Measurements from ENCODE around the gene TH. TPM values are rescaled to one million over a fixed set of nuclear protein-coding genes. Genes with fewer than 3 reads are reported as not detected.
A peak's percentile ranks its signal among the peaks of the same experiment; 100 is the strongest.

Gene TH
- total RNA-seq, 2 donors from 2014 or later: not detected

DNA sequence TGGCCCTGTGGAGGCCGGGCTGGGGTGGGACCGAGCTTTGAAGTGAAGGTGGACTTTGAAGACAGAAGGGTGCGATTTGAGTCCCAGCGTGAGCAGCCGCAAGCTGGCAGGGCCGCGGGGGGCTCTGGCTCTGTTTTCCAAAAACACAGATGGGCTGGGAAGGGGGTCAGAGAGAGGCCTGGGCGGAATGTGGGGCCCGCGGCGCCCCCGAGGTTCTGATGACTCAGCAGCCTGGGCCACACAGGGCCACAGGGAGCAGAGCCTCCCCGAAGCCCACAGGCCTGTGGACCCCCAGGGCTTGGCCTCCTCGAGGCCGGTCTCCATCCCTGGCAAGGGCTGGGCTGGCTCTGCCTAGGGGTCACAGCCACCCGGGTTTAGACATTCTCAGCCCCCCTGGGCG lies 16.7 kb downstream of the TH start:
- ATAC-seq (no peak), DNase-seq (no peak)
- intact Hi-C loops (cut with DNase I, micrococcal nuclease): loop anchor here in 1 of 2 donors (10.0 kb wide), 1 partner anchor 320 kb away; the partner anchor contains the start of genes SYT8 and TNNI2

- ATAC-seq (no peak), DNase-seq (no peak)
- intact Hi-C loops (cut with DNase I, micrococcal nuclease): loop anchor here in 1 of 2 donors (10.0 kb wide), 1 partner anchor 319 kb away; the partner anchor contains the start of genes SYT8 and TNNI2
Measured at GRCh38 chr11:2154195-2154585, 17.4 kb downstream of the TH start.

DNA sequence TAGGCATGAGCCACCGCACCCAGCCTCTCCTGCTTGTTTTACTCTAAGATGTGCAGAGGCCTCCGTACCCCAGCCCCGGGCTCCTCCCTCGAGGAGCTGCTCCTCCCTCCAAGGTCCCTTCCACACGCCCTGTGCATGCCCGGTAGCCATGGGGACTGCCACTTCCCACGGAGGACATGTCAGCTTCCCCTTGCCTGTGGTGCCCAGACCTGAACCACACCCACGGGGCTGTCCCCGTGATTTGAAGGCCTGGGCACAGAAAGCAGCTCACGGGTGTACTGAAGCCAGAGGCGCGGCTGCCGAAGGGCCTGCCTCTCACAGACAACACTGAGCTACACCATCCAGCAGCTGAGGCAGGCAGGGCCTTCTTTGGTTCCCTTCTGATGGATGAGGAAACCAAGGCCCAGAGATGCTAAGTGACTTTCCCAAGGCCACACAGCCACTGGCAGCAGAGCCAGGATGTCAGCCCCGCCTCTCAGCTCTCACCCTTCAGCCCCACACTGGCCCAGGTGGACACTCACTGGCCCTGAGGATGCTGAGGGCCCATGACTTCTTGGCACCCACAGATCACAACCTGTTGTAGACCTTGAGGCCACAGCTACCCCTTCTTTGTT lies 17.9 kb downstream of the TH start:
- ATAC-seq (no peak), DNase-seq (no peak)
- intact Hi-C loops (cut with DNase I, micrococcal nuclease): loop anchor here in 1 of 2 donors (10.0 kb wide), 1 partner anchor 319 kb away; the partner anchor contains the start of genes SYT8 and TNNI2

- peak; percentile 77 for ATAC-seq
- intact Hi-C loops (cut with DNase I, micrococcal nuclease): loop anchor here in 1 of 2 donors (10.0 kb wide), 1 partner anchor 317 kb away; the partner anchor contains the start of genes SYT8 and TNNI2
- DNase-seq: peak; percentile 60 to 84
Measured at GRCh38 chr11:2151500-2152257, 19.9 kb downstream of the TH start.

GRCh38 chr11:2149864-2150847 lies 21.5 kb downstream of the TH start:
- ATAC-seq: no peak
- DNase-seq: no peak
- intact Hi-C loops (cut with DNase I, micrococcal nuclease): loop anchor here in 1 of 2 donors (10.0 kb wide), 1 partner anchor 315 kb away; the partner anchor contains the start of genes SYT8 and TNNI2

GRCh38 chr11:2149460-2149859 lies 22.2 kb downstream of the TH start:
- ATAC-seq (no peak), DNase-seq (no peak)
- intact Hi-C loops (cut with DNase I, micrococcal nuclease): no loop called here

DNA sequence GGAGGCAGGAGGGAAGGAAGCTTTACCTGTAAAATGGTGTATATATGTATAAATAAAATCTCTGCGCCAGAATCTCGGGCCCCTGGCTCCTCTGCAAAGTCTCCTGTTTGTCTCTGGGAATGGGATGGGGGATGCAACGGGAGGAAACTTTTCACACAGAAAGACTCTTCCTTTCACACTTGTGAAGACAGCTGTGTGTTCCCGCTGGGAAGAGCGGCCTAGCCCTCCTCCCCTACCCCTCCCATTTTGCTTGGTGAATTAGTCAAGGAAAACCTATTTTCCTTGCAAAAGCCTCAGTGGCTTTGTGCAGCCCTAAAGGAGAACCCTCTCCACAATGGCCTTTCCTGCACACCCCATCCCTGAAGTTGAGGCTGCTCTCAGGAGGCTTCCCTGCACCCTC lies 23.0 kb downstream of the TH start:
- no peak for ATAC-seq
- DNase-seq: no peak
- intact Hi-C loops (cut with DNase I, micrococcal nuclease): no loop called here

DNA sequence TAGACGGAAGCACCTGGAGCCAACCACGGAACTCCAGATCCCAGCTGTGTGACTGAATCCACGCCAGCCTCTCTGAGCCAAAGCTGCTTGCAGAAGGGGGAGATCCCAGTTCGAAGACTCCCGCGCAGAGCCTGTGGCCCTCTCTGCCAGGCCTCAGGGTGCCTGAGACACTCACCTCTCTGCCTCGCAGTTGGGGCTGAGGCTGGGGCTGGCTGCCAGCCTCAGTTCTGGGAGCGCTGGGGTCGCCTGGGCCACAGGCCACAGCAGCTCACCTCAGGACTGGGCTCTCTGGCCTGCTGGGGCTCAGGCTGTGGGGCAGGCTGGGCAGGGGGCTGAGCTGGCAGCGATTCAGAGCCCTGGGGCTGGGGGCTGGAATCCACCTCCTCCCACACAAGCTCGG lies 24.2 kb downstream of the TH start:
- intact Hi-C loops (cut with DNase I, micrococcal nuclease): no loop called here
- DNase-seq (no peak), ATAC-seq (no peak)

GRCh38 chr11:2146051-2146450 lies 25.6 kb downstream of the TH start:
- intact Hi-C loops (cut with DNase I, micrococcal nuclease): no loop called here
- no peak for ATAC-seq

GRCh38 chr11:2144544-2145248 lies 26.9 kb downstream of the TH start:
- ATAC-seq (no peak), DNase-seq (no peak)
- intact Hi-C loops (cut with DNase I, micrococcal nuclease): no loop called here

More at GRCh38 chr11:2146051-2146450, 25.6 kb downstream of the TH start:
- DNase-seq: no peak

DNA sequence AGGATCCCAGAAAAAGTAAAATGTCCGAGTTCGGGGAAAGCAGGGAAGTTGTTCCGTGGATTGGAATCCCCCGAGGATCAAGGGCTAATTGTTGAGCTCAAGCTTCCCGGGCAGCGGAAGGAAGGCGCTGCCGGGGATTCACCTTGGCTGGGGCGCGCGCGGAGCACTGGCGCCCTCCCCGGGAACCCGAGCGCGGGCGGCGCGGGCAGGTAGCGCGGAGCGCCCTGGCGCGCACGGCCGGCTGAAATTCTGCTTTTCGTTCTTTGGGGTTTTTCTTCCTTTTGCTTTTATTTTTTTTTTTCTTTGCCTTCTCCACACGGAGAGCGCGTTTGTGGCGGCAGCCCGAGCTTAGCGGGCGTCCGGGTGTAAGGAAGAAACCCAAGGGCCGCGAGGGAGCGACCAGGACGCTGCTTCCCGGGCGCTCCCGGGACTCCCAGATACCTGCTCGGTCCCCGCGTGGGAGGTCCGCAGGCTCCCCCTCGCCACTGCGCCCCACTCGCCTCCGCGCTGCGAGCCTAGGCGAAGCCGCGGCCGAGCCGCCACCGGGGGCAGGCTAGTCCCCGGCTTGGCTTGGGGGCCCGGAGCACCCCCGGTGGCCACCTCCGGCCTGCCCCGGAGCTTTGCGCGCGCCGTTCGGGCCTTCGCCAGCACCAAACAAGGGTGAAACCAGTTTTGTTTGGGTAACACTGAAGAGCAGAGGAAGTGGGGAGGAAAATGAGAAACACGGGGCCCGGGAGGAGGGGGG lies 27.6 kb downstream of the TH start:
- DNase-seq: no peak
- intact Hi-C loops (cut with DNase I, micrococcal nuclease): no loop called here

DNA sequence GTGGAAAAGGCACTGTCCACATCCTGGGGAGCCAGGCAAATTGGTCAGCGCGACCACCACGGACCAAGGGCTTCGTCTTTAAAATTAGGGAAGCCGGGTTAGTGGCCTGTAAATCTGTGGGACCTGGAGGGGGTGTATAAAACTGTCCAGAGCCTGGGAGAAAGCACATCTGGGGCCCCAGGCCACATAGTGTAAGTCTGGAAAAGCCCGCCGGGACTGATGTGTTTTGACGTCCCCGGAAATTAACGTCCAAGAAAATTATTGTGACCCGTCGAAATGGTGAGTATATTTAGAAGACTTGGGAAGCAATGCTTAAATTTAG lies 28.2 kb downstream of the TH start:
- DNase-seq: no peak
- intact Hi-C loops (cut with DNase I, micrococcal nuclease): no loop called here
- ATAC-seq: no peak

More for the DNA sequence above, 27.6 kb downstream of the TH start:
- ATAC-seq: no peak

GRCh38 chr11:2142762-2143202 lies 28.8 kb downstream of the TH start:
- intact Hi-C loops (cut with DNase I, micrococcal nuclease): no loop called here
- ATAC-seq: no peak
- DNase-seq: no peak

DNA sequence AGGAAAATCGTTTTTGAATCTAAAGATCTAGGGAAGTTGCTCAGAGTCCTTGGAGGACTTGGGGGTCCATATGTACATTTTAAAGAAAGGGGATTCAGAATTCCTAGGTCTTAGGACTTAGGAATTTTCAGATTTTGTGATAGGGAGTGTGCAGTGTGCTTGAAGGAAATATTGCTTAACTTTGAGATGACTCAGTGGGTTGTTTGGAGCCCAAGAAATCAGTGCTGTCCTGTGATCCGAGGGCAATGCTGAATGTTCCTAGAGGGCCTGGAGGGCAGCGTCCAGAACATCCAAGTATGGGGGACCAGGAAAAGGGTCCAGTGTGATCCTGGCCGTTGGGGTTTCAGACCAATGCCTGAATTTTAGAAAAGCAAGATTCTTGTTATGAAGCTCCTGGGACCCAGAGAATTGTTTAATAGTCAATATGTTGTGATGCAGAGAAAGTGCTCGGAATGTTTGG lies 29.3 kb downstream of the TH start:
- intact Hi-C loops (cut with DNase I, micrococcal nuclease): no loop called here
- DNase-seq (no peak), ATAC-seq (no peak)

GRCh38 chr11:2140411-2141400 lies 30.9 kb downstream of the TH start:
- intact Hi-C loops (cut with DNase I, micrococcal nuclease): no loop called here
- no peak for ATAC-seq
- no peak for DNase-seq

- intact Hi-C loops (cut with DNase I, micrococcal nuclease): no loop called here
- no peak for ATAC-seq
- no peak for DNase-seq
Measured at GRCh38 chr11:2139621-2140337, 31.8 kb downstream of the TH start.

All from left colon (tissue), 2 donors.